ENCODE measurements around the gene RBM18.

DNA sequence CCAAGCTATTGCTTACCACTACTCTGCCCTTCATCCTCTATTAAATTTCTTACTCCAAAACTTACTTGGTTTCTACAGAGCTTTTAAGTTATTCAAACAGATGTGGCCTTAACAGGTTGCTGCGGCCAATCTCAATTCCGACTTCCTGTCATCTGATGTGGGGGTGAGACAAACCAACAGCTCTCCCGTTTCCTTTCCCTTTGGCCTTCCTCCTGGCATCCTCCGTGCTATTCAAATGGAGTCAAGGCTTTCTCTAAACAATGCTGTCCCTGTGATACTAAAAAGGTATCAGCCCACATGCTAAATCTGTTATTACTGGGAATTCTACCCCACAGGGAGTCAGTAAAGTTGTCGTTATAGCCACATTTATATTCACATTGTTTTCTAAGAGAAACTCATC lies 11.8 kb downstream of the RBM18 start:
- no peak for TF ChIP-seq POLR2A (IDR thresholded peaks at IDR 0.05)
- TF ChIP-seq, protein P1, sequence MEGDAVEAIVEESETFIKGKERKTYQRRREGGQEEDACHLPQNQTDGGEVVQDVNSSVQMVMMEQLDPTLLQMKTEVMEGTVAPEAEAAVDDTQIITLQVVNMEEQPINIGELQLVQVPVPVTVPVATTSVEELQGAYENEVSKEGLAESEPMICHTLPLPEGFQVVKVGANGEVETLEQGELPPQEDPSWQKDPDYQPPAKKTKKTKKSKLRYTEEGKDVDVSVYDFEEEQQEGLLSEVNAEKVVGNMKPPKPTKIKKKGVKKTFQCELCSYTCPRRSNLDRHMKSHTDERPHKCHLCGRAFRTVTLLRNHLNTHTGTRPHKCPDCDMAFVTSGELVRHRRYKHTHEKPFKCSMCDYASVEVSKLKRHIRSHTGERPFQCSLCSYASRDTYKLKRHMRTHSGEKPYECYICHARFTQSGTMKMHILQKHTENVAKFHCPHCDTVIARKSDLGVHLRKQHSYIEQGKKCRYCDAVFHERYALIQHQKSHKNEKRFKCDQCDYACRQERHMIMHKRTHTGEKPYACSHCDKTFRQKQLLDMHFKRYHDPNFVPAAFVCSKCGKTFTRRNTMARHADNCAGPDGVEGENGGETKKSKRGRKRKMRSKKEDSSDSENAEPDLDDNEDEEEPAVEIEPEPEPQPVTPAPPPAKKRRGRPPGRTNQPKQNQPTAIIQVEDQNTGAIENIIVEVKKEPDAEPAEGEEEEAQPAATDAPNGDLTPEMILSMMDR (IDR thresholded peaks at IDR 0.05): no peak

All from esophagus squamous epithelium (tissue), 4 donors.